Left forelimb (tissue), 1 donor: Measurements from ENCODE around the gene GJC3.
A peak's percentile ranks its signal among the peaks of the same experiment; 100 is the strongest.
"Not testable (repeated sequence)": the region's sequence is repeated elsewhere in the genome, so short reads cannot be mapped to it uniquely, and the experiment has no call there.

ENCODE experiments used
- DNase-seq: peaks from one replicate; pipeline ENCODE4 v3.0.0-alpha.2; 2018; ENCODE audit warnings: low spot score

GJC3 gene

GRCh38 chr7:99929730-99930053, 272 bp upstream of the GJC3 start:
- no peak for DNase-seq

GRCh38 chr7:99928188-99928587, 1.2 kb downstream of the GJC3 start:
- no peak for DNase-seq

GRCh38 chr7:99927536-99927935, 1.9 kb downstream of the GJC3 start:
- no peak for DNase-seq

GRCh38 chr7:99926321-99926720, 3.1 kb downstream of the GJC3 start:
- DNase-seq: no peak

GRCh38 chr7:99923200-99923599, 6.2 kb downstream of the GJC3 start:
- no peak for DNase-seq

- no peak for DNase-seq
Measured at GRCh38 chr7:99920149-99920548, 9.3 kb downstream of the GJC3 start.

- no peak for DNase-seq
Measured at GRCh38 chr7:99919814-99920112, 9.7 kb downstream of the GJC3 start.

- DNase-seq: peak; percentile 91
Measured at GRCh38 chr7:99918959-99919813, 10.2 kb downstream of the GJC3 start, which contains the start of gene TRIM4. TSS of gene TRIM4 (minus strand) at chr7:99919530. CDS start at chr7:99919401, 129 bp downstream.

GRCh38 chr7:99910976-99911375, 18.4 kb downstream of the GJC3 start:
- DNase-seq: no peak

- DNase-seq: no peak
Measured at GRCh38 chr7:99901581-99901980, 27.8 kb downstream of the GJC3 start.

GRCh38 chr7:99899830-99900519, 29.4 kb downstream of the GJC3 start:
- DNase-seq: no peak

GRCh38 chr7:99898836-99899235, 30.6 kb downstream of the GJC3 start:
- DNase-seq: no peak

GRCh38 chr7:99898023-99898357, 31.4 kb downstream of the GJC3 start:
- DNase-seq: no peak

GRCh38 chr7:99897322-99898022, 31.9 kb downstream of the GJC3 start:
- no peak for DNase-seq

- no peak for DNase-seq
Measured at GRCh38 chr7:99894738-99895137, 34.7 kb downstream of the GJC3 start.

- no peak for DNase-seq
Measured at GRCh38 chr7:99893280-99893679, 36.1 kb downstream of the GJC3 start.

- DNase-seq: not testable (repeated sequence)
Measured at GRCh38 chr7:99890348-99890747, 39.1 kb downstream of the GJC3 start.

GRCh38 chr7:99888366-99888765, 41.1 kb downstream of the GJC3 start:
- DNase-seq: not testable (repeated sequence)

- no peak for DNase-seq
Measured at GRCh38 chr7:99881370-99881769, 48.0 kb downstream of the GJC3 start.

GRCh38 chr7:99876933-99877332, 52.5 kb downstream of the GJC3 start, which contains the start of gene OR2AE1:
TSS of gene OR2AE1 (minus strand) at chr7:99877033. CDS start at chr7:99877033, 0 bp downstream.
- DNase-seq: no peak

- no peak for DNase-seq
Measured at GRCh38 chr7:99876491-99876890, 52.9 kb downstream of the GJC3 start.
